B cell (primary cell): ENCODE data around the gene MFN2.

Source experiments
- CTCF ChIP-seq: fragments of 200-600 bp; IDR thresholded peaks from one replicate; pipeline ENCODE4 v1.8.0; 2022; ENCODE audit warnings: antibody characterized with exemption, mild to moderate bottlenecking
- EZH2 ChIP-seq: IDR thresholded peaks from 2 replicates; pipeline ENCODE4 v1.6.1; 2012; ENCODE audit warnings: borderline replicate concordance, low read depth, mild to moderate bottlenecking, moderate library complexity, low read length; ENCODE audit not compliant: insufficient read depth, poor library complexity, severe bottlenecking

GRCh38 chr1:11960715-11961114, 19.5 kb upstream of the MFN2 start:
- no peak for TF ChIP-seq CTCF
- TF ChIP-seq EZH2 = no peak
